Measurements from ENCODE around the gene MSRB1.

- TF ChIP-seq CTCF (IDR thresholded peaks at IDR 0.05) (no peak), POLR2A (IDR thresholded peaks at IDR 0.05) (no peak)
These were observed 24.4 kb downstream of the MSRB1 start, which contains the start of gene HS3ST6 for GRCh38 chr16:1918351-1919326.

All from Peyer's patch (tissue), 4 donors.